Activated CD4-positive, alpha-beta T cell treated with anti-CD3 and anti-CD28 coated beads for 36 hours (primary cell): ENCODE measurements around the gene CYB5RL. TPM values are rescaled to one million over a fixed set of nuclear protein-coding genes. Genes with fewer than 3 reads are reported as not detected.
"Not testable (repeated sequence)": the region's sequence is repeated elsewhere in the genome, so short reads cannot be mapped to it uniquely, and the experiment has no call there.

Experiments
- ATAC-seq: fragments of 200-7000 bp; cut with Tn5 transposase; one replicate; pipeline ENCODE4 v1.10.0; 2021; ENCODE audit warnings: mild to moderate bottlenecking, moderate library complexity
- CTCF ChIA-PET: fragments of 350-600 bp; sonication (Branson Sonifier 250); formaldehyde crosslinking; loops from one replicate; lab custom pipeline; 2021; ENCODE audit warnings: antibody characterized with exemption; lab: Charles Lee
- POLR2A ChIA-PET: fragments of 350-600 bp; sonication (Branson Sonifier 250); formaldehyde crosslinking; loops from one replicate; lab custom pipeline; 2021; ENCODE audit warnings: antibody characterized with exemption, inconsistent platforms; lab: Charles Lee
- DNase-seq: peaks from one replicate; pipeline ENCODE4 v3.0.0-alpha.2; 2020
- H3K27ac Mint-ChIP-seq: one replicate; pipeline ENCODE4 v1.8.0; 2021; ENCODE audit warnings: mixed read lengths
- H3K27me3 Mint-ChIP-seq: one replicate; pipeline ENCODE4 v1.8.0; 2021; ENCODE audit warnings: mixed read lengths
- H3K36me3 Mint-ChIP-seq: one replicate; pipeline ENCODE4 v1.8.0; 2021; ENCODE audit warnings: low read depth, mixed read lengths
- H3K4me1 Mint-ChIP-seq: one replicate; pipeline ENCODE4 v1.8.0; 2021; ENCODE audit warnings: mixed read lengths
- H3K4me3 Mint-ChIP-seq: one replicate; pipeline ENCODE4 v1.8.0; 2021; ENCODE audit warnings: mild to moderate bottlenecking, moderate library complexity, mixed read lengths
- H3K9me3 Mint-ChIP-seq: one replicate; pipeline ENCODE4 v1.8.0; 2021; ENCODE audit warnings: low read depth, mixed read lengths
- intact Hi-C, 2 experiments: fragments of 100-400 bp; cut with DNase I in 1 of 2; cut with micrococcal nuclease in 1 of 2; formaldehyde crosslinking; loops; one replicate each; pipeline versions ENCODE4 v1.14.2 to v1.15.1; 2022 to 2024; cut with DNase I, micrococcal nuclease
- total RNA-seq, 2 experiments: library from RNA; stranded (reverse); gene quantifications; one replicate each; pipeline ENCODE4 v1.2.3, GENCODE V29; 2021

CYB5RL gene
- total RNA-seq, 2 experiments from 2014 or later, result 13.1 to 13.5 TPM

GRCh38 chr1:54212872-54213271 lies 13.0 kb upstream of the CYB5RL start:
- Mint-ChIP-seq H3K4me1 (peaks cover 6% of the 10 kb centered on the region), H3K36me3 (peaks cover 70% of the 10 kb centered on the region), H3K9me3 (no peaks in the 10 kb centered on the region), H3K27me3 (no peaks in the 10 kb centered on the region), H3K4me3 (no peak overlapping the region), H3K27ac (no peak overlapping the region)
- ATAC-seq (no peak), DNase-seq (no peak)
- POLR2A ChIA-PET, result interaction anchor here (0.6 kb wide), 1 partner anchor 14 kb away, joined by 4 read pairs; no protein-coding TSS in a partner anchor
- intact Hi-C loops, result no loop called here
- CTCF ChIA-PET, result interaction anchor here (1.1 kb wide), 1 partner anchor 32 kb away, joined by 3 read pairs; no protein-coding TSS in a partner anchor

GRCh38 chr1:54207896-54208295 lies 8.1 kb upstream of the CYB5RL start:
- ATAC-seq, H3K9me3 Mint-ChIP-seq, POLR2A ChIA-PET, H3K4me3 Mint-ChIP-seq, DNase-seq, H3K4me1 Mint-ChIP-seq, H3K27ac Mint-ChIP-seq, CTCF ChIA-PET, H3K27me3 Mint-ChIP-seq: not testable (repeated sequence)
- H3K36me3 Mint-ChIP-seq, result peaks cover 68% of the 10 kb centered on the region
- intact Hi-C loops, result loop anchor here in 1 of 2 experiments (10.0 kb wide), 1 partner anchor 597 kb away; the partner anchor contains the start of gene TTC22

GRCh38 chr1:54207287-54207686 lies 7.5 kb upstream of the CYB5RL start:
- POLR2A ChIA-PET, result no interaction called here
- intact Hi-C loops, result loop anchor here in 1 of 2 experiments (10.0 kb wide), 1 partner anchor 598 kb away; the partner anchor contains the start of gene TTC22
- Mint-ChIP-seq H3K9me3 (no peaks in the 10 kb centered on the region), H3K36me3 (peaks cover 69% of the 10 kb centered on the region), H3K27me3 (no peaks in the 10 kb centered on the region), H3K27ac (peak overlapping the region; percentile 61), H3K4me1 (peaks cover 13% of the 10 kb centered on the region), H3K4me3 (no peak overlapping the region)
- CTCF ChIA-PET, result interaction anchor here (0.5 kb wide), 1 partner anchor 596 kb away, joined by 4 read pairs; no protein-coding TSS in a partner anchor
- ATAC-seq, result no peak
- DNase-seq, result no peak

GRCh38 chr1:54204199-54204598 lies 4.4 kb upstream of the CYB5RL start:
- no peak overlapping the region for H3K27ac Mint-ChIP-seq

GRCh38 chr1:54200519-54200997 lies 728 bp upstream of the CYB5RL start:
- ATAC-seq (peak; percentile 14), DNase-seq (no peak)
- H3K36me3 Mint-ChIP-seq, result peaks cover 29% of the 10 kb centered on the region
- intact Hi-C loops, result loop anchor here (1.0 to 10.0 kb wide), 11 partner anchors 147 to 604 kb away; partner anchors contain the start of genes SSBP3 (in 2 of the 2), TCEANC2 (in 2 of the 2), TMEM59 (in 2 of the 2) and NDC1 (in 1 of the 2)
- ChIA-PET CTCF (interaction anchor here (0.6 to 3.6 kb wide), 9 partner anchors 11 to 542 kb away, joined by 3 to 16 read pairs (median 3); no protein-coding TSS in a partner anchor), POLR2A (interaction anchor here (0.6 to 1.0 kb wide), 3 partner anchors 134 to 212 kb away, joined by 3 to 5 read pairs (median 3); no protein-coding TSS in a partner anchor)
- peak overlapping the region; percentile 84 for H3K27ac Mint-ChIP-seq
- H3K27me3 Mint-ChIP-seq, result no peaks in the 10 kb centered on the region
- H3K9me3 Mint-ChIP-seq, result no peaks in the 10 kb centered on the region
- peak overlapping the region; percentile 83 for H3K4me3 Mint-ChIP-seq
- H3K4me1 Mint-ChIP-seq, result peaks cover 30% of the 10 kb centered on the region

More at GRCh38 chr1:54204199-54204598, 4.4 kb upstream of the CYB5RL start:
- Mint-ChIP-seq H3K4me1 (peaks cover 30% of the 10 kb centered on the region), H3K9me3 (no peaks in the 10 kb centered on the region), H3K36me3 (peaks cover 53% of the 10 kb centered on the region), H3K27me3 (no peaks in the 10 kb centered on the region), H3K4me3 (no peak overlapping the region)
- no peak for DNase-seq
- POLR2A ChIA-PET, result no interaction called here
- CTCF ChIA-PET, result interaction anchor here (0.8 kb wide), 1 partner anchor 285 kb away, joined by 4 read pairs; no protein-coding TSS in a partner anchor
- no peak for ATAC-seq
- intact Hi-C loops, result loop anchor here (5.0 to 10.0 kb wide), 3 partner anchors 148 to 601 kb away; partner anchors contain the start of gene TTC22 (in 1 of the 2)

GRCh38 chr1:54199151-54199764 lies 572 bp downstream of the CYB5RL start:
- Mint-ChIP-seq H3K4me3 (peak overlapping the region; percentile 83), H3K27me3 (no peaks in the 10 kb centered on the region), H3K9me3 (no peaks in the 10 kb centered on the region), H3K4me1 (peaks cover 30% of the 10 kb centered on the region), H3K36me3 (peaks cover 18% of the 10 kb centered on the region), H3K27ac (peak overlapping the region; percentile 75)
- intact Hi-C loops, result no loop called here
- POLR2A ChIA-PET, result interaction anchor here (0.9 to 1.1 kb wide), 4 partner anchors 23 to 213 kb away, joined by 3 to 5 read pairs (median 4); partner anchors contain the start of gene SSBP3
- ATAC-seq, result peak; percentile 1
- peak; percentile 19 for DNase-seq
- CTCF ChIA-PET, result interaction anchor here (0.5 to 3.6 kb wide), 6 partner anchors 8 to 290 kb away, joined by 3 to 16 read pairs (median 4); no protein-coding TSS in a partner anchor

- H3K27me3 Mint-ChIP-seq, result no peaks in the 10 kb centered on the region
- H3K36me3 Mint-ChIP-seq, result peaks cover 8% of the 10 kb centered on the region
- ChIA-PET POLR2A (no interaction called here), CTCF (interaction anchor here (0.7 kb wide), 1 partner anchor 18 kb away, joined by 3 read pairs; no protein-coding TSS in a partner anchor)
- no peak overlapping the region for H3K27ac Mint-ChIP-seq
- H3K9me3 Mint-ChIP-seq, result no peaks in the 10 kb centered on the region
- intact Hi-C loops, result no loop called here
- ATAC-seq (no peak), DNase-seq (no peak)
- H3K4me1 Mint-ChIP-seq, result no peaks in the 10 kb centered on the region
- H3K4me3 Mint-ChIP-seq, result no peak overlapping the region
Measured at GRCh38 chr1:54193453-54193852, 6.4 kb downstream of the CYB5RL start.

- no peak overlapping the region for H3K4me3 Mint-ChIP-seq
- H3K4me1 Mint-ChIP-seq, result no peaks in the 10 kb centered on the region
- ATAC-seq, result no peak
- no peak for DNase-seq
- ChIA-PET CTCF (interaction anchor here (0.8 kb wide), 1 partner anchor 8 kb away, joined by 3 read pairs; the partner anchor contains the start of genes CYB5RL and MRPL37), POLR2A (no interaction called here)
- intact Hi-C loops, result no loop called here
- H3K27me3 Mint-ChIP-seq, result no peaks in the 10 kb centered on the region
- peaks cover 11% of the 10 kb centered on the region for H3K36me3 Mint-ChIP-seq
- H3K27ac Mint-ChIP-seq, result no peak overlapping the region
- H3K9me3 Mint-ChIP-seq, result no peaks in the 10 kb centered on the region
Measured at GRCh38 chr1:54191525-54191924, 8.3 kb downstream of the CYB5RL start.

GRCh38 chr1:54190526-54190925 lies 9.3 kb downstream of the CYB5RL start:
- intact Hi-C loops, result no loop called here
- Mint-ChIP-seq H3K27me3 (no peaks in the 10 kb centered on the region), H3K9me3 (no peaks in the 10 kb centered on the region), H3K4me1 (no peaks in the 10 kb centered on the region), H3K36me3 (peaks cover 20% of the 10 kb centered on the region), H3K27ac (no peak overlapping the region), H3K4me3 (no peak overlapping the region)
- ATAC-seq (no peak), DNase-seq (no peak)
- CTCF ChIA-PET, result interaction anchor here (1.3 kb wide), 1 partner anchor 10 kb away, joined by 8 read pairs; no protein-coding TSS in a partner anchor
- POLR2A ChIA-PET, result no interaction called here

- ChIA-PET POLR2A (no interaction called here), CTCF (interaction anchor here (0.8 kb wide), 1 partner anchor 76 kb away, joined by 4 read pairs; no protein-coding TSS in a partner anchor)
- Mint-ChIP-seq H3K4me3 (no peak overlapping the region), H3K27ac (no peak overlapping the region), H3K27me3 (no peaks in the 10 kb centered on the region), H3K4me1 (no peaks in the 10 kb centered on the region), H3K9me3 (no peaks in the 10 kb centered on the region), H3K36me3 (peaks cover 26% of the 10 kb centered on the region)
- ATAC-seq (no peak), DNase-seq (no peak)
- intact Hi-C loops, result no loop called here
Measured at GRCh38 chr1:54188291-54188690, 11.5 kb downstream of the CYB5RL start.

- no peaks in the 10 kb centered on the region for H3K27me3 Mint-ChIP-seq
- DNase-seq (no peak), ATAC-seq (no peak)
- H3K4me1 Mint-ChIP-seq, result no peaks in the 10 kb centered on the region
- intact Hi-C loops, result no loop called here
- no peaks in the 10 kb centered on the region for H3K9me3 Mint-ChIP-seq
- H3K36me3 Mint-ChIP-seq, result peaks cover 27% of the 10 kb centered on the region
- POLR2A ChIA-PET, result no interaction called here
- H3K27ac Mint-ChIP-seq, result no peak overlapping the region
- CTCF ChIA-PET, result no interaction called here
- no peak overlapping the region for H3K4me3 Mint-ChIP-seq
Measured at GRCh38 chr1:54186056-54186455, 13.8 kb downstream of the CYB5RL start.
